ENCODE measurements around the gene FZD7.

- TF ChIP-seq CTCF (IDR thresholded peaks at IDR 0.05): no peak
- TF ChIP-seq POLR2A (IDR thresholded peaks at IDR 0.05): no peak
Measured at GRCh38 chr2:202006301-202006700, 27.4 kb upstream of the FZD7 start.

Data from thyroid gland (tissue), 4 donors.